ENCODE measurements around the gene GRK7. TPM values are rescaled to one million over a fixed set of nuclear protein-coding genes. Genes with fewer than 3 reads are reported as not detected.
A peak's percentile ranks its signal among the peaks of the same experiment; 100 is the strongest.

Gene GRK7
- total and polyA plus RNA-seq, 2 of the 4 experiments (the other 2 are of a cell fraction), result not detected

GRCh38 chr3:141804778-141805639 lies 41.8 kb downstream of the GRK7 start (continued):
- TF ChIP-seq MAFK (IDR thresholded peaks at IDR 0.05; ENCODE audit: low read depth, low read length), result no peak

DNA sequence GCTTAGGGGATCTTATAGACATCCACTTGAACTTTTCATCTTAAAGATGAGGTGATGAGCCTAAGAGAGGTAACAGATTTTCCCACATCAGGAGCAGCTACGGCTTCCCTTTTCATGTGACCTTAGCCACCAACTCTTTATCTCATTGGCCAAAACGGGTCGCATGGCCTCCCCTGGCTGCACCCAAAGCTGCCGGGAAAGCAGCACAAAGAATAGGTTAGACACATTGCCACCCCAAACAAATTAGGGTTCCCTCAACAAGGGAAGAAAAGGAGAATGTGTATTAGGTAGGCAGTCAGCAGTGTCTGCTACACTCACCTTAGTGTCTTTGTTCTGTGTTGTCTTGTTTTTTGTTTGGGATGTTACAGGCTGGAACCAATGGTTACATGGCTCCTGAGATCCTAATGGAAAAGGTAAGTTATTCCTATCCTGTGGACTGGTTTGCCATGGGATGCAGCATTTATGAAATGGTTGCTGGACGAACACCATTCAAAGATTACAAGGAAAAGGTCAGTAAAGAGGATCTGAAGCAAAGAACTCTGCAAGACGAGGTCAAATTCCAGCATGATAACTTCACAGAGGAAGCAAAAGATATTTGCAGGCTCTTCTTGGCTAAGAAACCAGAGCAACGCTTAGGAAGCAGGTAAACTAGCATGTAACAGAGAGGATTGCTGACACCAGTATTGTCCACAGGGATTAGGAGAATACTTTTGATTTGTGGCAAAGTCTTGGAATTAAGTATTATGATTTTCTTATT lies 44.2 kb downstream of the GRK7 start:
- H3K79me1 ChIP-seq (ENCODE audit: low read depth in 1 of 2, low read length in 2 of 2), result no peaks in the 10 kb centered on the region
- no peaks in the 10 kb centered on the region for H4K20me1 ChIP-seq (ENCODE audit: insufficient read depth, low read length)
- H2BK15ac ChIP-seq (ENCODE audit: low read depth, low read length), result no peak overlapping the region
- H2BK20ac ChIP-seq (ENCODE audit: low read depth, low read length), result no peak overlapping the region
- H2AK9ac ChIP-seq (replicated peaks; ENCODE audit: low read depth, low read length, poor library complexity), result no peak overlapping the region
- H3K4me2 ChIP-seq (ENCODE audit: low read depth, low read length), result no peak overlapping the region
- H4K91ac ChIP-seq (ENCODE audit: insufficient read depth, low read depth, low read length), result no peak overlapping the region
- no peak overlapping the region for H3K18ac ChIP-seq (ENCODE audit: low read depth, low read length)
- ChIA-PET POLR2A (ENCODE audit: unreplicated experiment) (no interaction called here), CTCF (no interaction called here)
- peaks cover 9% of the 10 kb centered on the region for H3K27me3 ChIP-seq (ENCODE audit: control insufficient read depth, insufficient read depth, low read length)
- H3K56ac ChIP-seq (ENCODE audit: extremely low read depth, insufficient read depth, low read length), result no peak overlapping the region
- H3K36me3 ChIP-seq (ENCODE audit: control insufficient read depth, insufficient read depth, low read length), result no peaks in the 10 kb centered on the region
- H3K9ac ChIP-seq (ENCODE audit: low read depth, low read length), result no peak overlapping the region
- no peak overlapping the region for H2BK5ac ChIP-seq (ENCODE audit: low read depth, low read length, poor library complexity, severe bottlenecking)
- no peak overlapping the region for H3K4ac ChIP-seq (ENCODE audit: low read depth, low read length)
- DNase-seq, result no peak
- no peak for ATAC-seq (ENCODE audit: low read depth)
- no peaks in the 10 kb centered on the region for H3K9me3 ChIP-seq (ENCODE audit: control insufficient read depth, insufficient read depth, low read length)
- H3K9me1 ChIP-seq (ENCODE audit: insufficient read depth, low read length), result 0 out of 2 replicates have a peak, but pooled peaks cover 6% of the 10 kb centered on the region
- H4K8ac ChIP-seq (ENCODE audit: low read depth in 2 of 2, low read length in 2 of 2), result no peak overlapping the region
- H3K23ac ChIP-seq (ENCODE audit: low read depth, low read length), result 0 out of 2 replicates have a peak overlapping the region, but pooled peaks have one; percentile 4
- dilution Hi-C loops (cut with HindIII; ENCODE audit: low sequenced_read_pairs, unreplicated experiment) (no loop called here), in situ Hi-C loops (cut with MboI; ENCODE audit: low sequenced_read_pairs) (no loop called here), intact Hi-C loops (cut with micrococcal nuclease) (no loop called here)
- no CpG with 5 or more reads among the region's 7 CpGs for WGBS, 2 experiments (ENCODE audit: extremely low coverage in 2 of 2, insufficient read length in 1 of 2)
- H3K14ac ChIP-seq (replicated peaks; ENCODE audit: low read depth, low read length), result no peak overlapping the region
- H3K4me3 ChIP-seq (ENCODE audit: insufficient read depth, low read depth, low read length), result no peak overlapping the region
- H2AK5ac ChIP-seq (ENCODE audit: low read depth, low read length), result no peak overlapping the region
- H2AFZ ChIP-seq (replicated peaks; ENCODE audit: low read length, poor library complexity), result no peak overlapping the region
- H3K27ac ChIP-seq (ENCODE audit: insufficient read depth, low read length), result no peak overlapping the region
- no peak overlapping the region for H4K5ac ChIP-seq (ENCODE audit: low read depth, low read length)
- BruUV-seq (replicated peaks), result no TSS peak
- no peaks in the 10 kb centered on the region for H3K4me1 ChIP-seq (ENCODE audit: control insufficient read depth, insufficient read depth, low read length)
- no peak overlapping the region for H2BK120ac ChIP-seq (ENCODE audit: low read depth, low read length)
- TF ChIP-seq NFE2L2 (IDR thresholded peaks at IDR 0.05; ENCODE audit: low read depth, low read length), result no peak
- TF ChIP-seq RFX5 (IDR thresholded peaks at IDR 0.05; ENCODE audit: low read depth, low read length), result no peak
- TF ChIP-seq MAZ (IDR thresholded peaks at IDR 0.05; ENCODE audit: borderline replicate concordance, low read depth, low read length), result no peak
- no peak for TF ChIP-seq BHLHE40 (IDR thresholded peaks at IDR 0.05; ENCODE audit: low read depth, low read length)
- TF ChIP-seq USF2 (IDR thresholded peaks at IDR 0.05; ENCODE audit: low read depth, low read length), result no peak
- TF ChIP-seq CTCF (conservative IDR thresholded peaks at IDR 0.05; ENCODE audit: low read depth, low read length), result no peak
- no peak for TF ChIP-seq CHD1 (IDR thresholded peaks at IDR 0.05; ENCODE audit: low read depth, low read length)
- TF ChIP-seq RCOR1 (IDR thresholded peaks at IDR 0.05; ENCODE audit: insufficient replicate concordance, low read length), result no peak
- TF ChIP-seq ELK1 (IDR thresholded peaks at IDR 0.05; ENCODE audit: borderline replicate concordance, low read depth, low read length), result no peak

All from IMR-90 (cell line).